Thoracic aorta (tissue), 2 donors: Measurements from ENCODE around the gene GADL1. TPM values are rescaled to one million over a fixed set of nuclear protein-coding genes. Genes with fewer than 3 reads are reported as not detected.
A peak's percentile ranks its signal among the peaks of the same experiment; 100 is the strongest.

Experiments used
- ATAC-seq: fragments of 150-250 bp; one replicate; pipeline ENCODE4 v1.8.0; 2017; ENCODE audit warnings: low read depth; ENCODE audit not compliant: insufficient number of reproducible peaks, low FRiP score
- DNase-seq: peaks from one replicate; pipeline ENCODE4 v3.0.0-alpha.2; 2020; ENCODE audit warnings: low spot score
- H3K27ac ChIP-seq, 2 donors: fragments of 200-600 bp; sonication (generic); 1 replicate in 1 of 2; 2 replicates in 1 of 2; pipeline ENCODE4 v1.5.1; 2016; ENCODE audit warnings: mild to moderate bottlenecking in 2 of 2, moderate library complexity in 2 of 2
- H3K27me3 ChIP-seq: fragments of 200-600 bp; sonication (generic); replicated peaks from 2 replicates; pipeline ENCODE4 v1.6.0; 2016; ENCODE audit warnings: mild to moderate bottlenecking; ENCODE audit not compliant: insufficient read depth
- H3K36me3 ChIP-seq: fragments of 200-600 bp; sonication (generic); one replicate; pipeline ENCODE4 v1.5.1; 2016
- H3K4me1 ChIP-seq, 2 donors: fragments of 200-600 bp; sonication (generic); 1 replicate in 1 of 2; 2 replicates in 1 of 2; pipeline versions ENCODE4 v1.5.1 to v1.6.0; 2016; ENCODE audit warnings: low read depth in 2 of 2, mild to moderate bottlenecking in 1 of 2; ENCODE audit not compliant: control insufficient read depth in 1 of 2
- H3K4me3 ChIP-seq: fragments of 200-600 bp; sonication (generic); 2 replicates; pipeline ENCODE4 v1.5.1; 2016; ENCODE audit warnings: mild to moderate bottlenecking
- H3K9me3 ChIP-seq: fragments of 200-600 bp; sonication (generic); 2 replicates; pipeline ENCODE4 v1.5.1; 2016
- total RNA-seq, 2 donors: library from RNA; depleted of rRNA; stranded (reverse); fragments of >200 nt; gene quantifications; one replicate each; pipeline versions ENCODE4 v1.1.0 to v1.2.3, GENCODE V29; 2016
- TF ChIP-seq, protein P1 (sequence below): fragments of 200-600 bp; sonication (generic); IDR thresholded peaks from one replicate; pipeline ENCODE4 v1.5.1; 2019; ENCODE audit warnings: antibody characterized with exemption

Gene GADL1
- total RNA-seq, 2 donors from 2014 or later, result 0.27 to 1.1 TPM

DNA sequence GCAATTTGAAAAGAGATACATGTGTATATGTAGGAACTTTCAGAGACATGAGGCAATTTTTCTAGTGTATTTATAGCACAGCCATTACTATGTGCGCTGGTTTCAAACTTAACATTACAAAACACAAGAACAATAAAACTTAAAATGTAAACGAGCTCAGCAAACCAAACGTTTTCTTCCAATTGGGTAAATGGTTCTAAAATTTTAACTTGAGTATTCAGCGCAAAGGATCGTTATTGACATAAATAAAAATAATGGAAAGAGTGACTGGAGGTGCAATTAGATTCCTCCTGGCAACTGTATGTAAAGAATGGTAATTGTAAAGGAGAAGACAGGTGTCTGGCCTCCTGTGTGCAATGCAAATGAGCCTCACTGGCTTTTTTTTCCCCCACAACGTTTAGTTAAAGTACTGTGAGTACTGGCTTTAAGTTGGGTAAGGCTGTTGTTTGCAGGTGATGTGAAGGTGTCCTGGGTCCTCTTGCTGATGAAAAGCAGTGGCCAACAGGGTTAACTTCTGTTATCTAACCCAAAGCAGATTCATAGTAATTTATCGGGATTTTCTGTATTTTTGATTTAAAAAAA, 14.1 kb upstream of the GADL1 start:
- TF ChIP-seq, protein P1, sequence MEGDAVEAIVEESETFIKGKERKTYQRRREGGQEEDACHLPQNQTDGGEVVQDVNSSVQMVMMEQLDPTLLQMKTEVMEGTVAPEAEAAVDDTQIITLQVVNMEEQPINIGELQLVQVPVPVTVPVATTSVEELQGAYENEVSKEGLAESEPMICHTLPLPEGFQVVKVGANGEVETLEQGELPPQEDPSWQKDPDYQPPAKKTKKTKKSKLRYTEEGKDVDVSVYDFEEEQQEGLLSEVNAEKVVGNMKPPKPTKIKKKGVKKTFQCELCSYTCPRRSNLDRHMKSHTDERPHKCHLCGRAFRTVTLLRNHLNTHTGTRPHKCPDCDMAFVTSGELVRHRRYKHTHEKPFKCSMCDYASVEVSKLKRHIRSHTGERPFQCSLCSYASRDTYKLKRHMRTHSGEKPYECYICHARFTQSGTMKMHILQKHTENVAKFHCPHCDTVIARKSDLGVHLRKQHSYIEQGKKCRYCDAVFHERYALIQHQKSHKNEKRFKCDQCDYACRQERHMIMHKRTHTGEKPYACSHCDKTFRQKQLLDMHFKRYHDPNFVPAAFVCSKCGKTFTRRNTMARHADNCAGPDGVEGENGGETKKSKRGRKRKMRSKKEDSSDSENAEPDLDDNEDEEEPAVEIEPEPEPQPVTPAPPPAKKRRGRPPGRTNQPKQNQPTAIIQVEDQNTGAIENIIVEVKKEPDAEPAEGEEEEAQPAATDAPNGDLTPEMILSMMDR, result no peak

DNA sequence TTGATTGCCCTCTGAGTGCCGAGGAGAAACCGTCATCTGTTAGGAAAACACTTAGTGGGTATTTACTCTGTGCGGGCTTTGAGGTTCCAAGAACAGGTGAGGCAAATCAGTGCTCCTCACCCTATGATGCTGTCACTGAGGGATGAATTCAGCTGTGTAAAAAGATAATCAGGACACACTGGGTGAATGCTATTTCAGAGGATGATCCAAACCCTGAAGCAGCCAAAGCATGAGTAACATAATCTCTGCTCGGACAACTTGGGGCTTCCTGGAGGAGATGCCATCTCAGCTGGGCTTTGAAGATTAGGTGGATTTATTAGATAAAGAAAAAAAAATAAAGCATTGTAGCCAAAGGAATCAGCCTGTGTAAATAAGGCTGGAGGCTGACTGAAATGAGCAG, 10.5 kb upstream of the GADL1 start:
- no peak overlapping the region for H3K27ac ChIP-seq
- DNase-seq (no peak), ATAC-seq (no peak)
- no peak overlapping the region for H3K4me3 ChIP-seq
- no peaks in the 10 kb centered on the region for H3K9me3 ChIP-seq
- no peaks in the 10 kb centered on the region for H3K36me3 ChIP-seq
- TF ChIP-seq, protein P1, result no peak
- H3K4me1 ChIP-seq, result peaks cover 0 to 9% of the 10 kb centered on the region in 2 donors
- no peaks in the 10 kb centered on the region for H3K27me3 ChIP-seq

More for the DNA sequence above, 14.1 kb upstream of the GADL1 start:
- no peak for DNase-seq
- Histone ChIP-seq H3K27me3 (no peaks in the 10 kb centered on the region), H3K27ac (no peak overlapping the region), H3K4me3 (no peak overlapping the region), H3K9me3 (no peaks in the 10 kb centered on the region), H3K4me1 (peaks cover 0 to 9% of the 10 kb centered on the region in 2 donors), H3K36me3 (no peaks in the 10 kb centered on the region)
- ATAC-seq, result no peak

DNA sequence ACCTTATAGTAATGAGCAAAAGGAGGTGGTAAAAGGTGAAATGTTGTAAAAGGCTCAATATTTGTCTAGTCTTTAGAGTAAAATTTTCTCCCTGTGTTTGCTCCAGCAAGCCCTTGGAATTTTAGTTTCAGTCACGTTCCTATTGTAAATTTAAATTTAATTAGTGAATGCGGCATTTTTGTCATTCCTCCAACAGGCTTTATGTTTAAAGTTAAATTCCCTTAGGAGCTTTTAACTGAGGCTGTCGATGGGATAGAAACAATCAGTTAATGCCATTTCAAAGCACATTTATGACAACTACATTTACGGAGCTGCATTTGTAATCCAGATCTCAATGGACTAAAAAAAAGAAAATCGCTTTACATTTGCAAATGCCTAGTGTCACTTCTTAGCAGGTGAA, 868 bp upstream of the GADL1 start:
- Histone ChIP-seq H3K4me3 (peak overlapping the region; percentile 84), H3K4me1 (peaks cover 0 to 7% of the 10 kb centered on the region in 2 donors), H3K9me3 (no peaks in the 10 kb centered on the region), H3K36me3 (no peaks in the 10 kb centered on the region), H3K27ac (no peak overlapping the region), H3K27me3 (no peaks in the 10 kb centered on the region)
- no peak for DNase-seq
- no peak for ATAC-seq
- TF ChIP-seq, protein P1, result no peak

DNA sequence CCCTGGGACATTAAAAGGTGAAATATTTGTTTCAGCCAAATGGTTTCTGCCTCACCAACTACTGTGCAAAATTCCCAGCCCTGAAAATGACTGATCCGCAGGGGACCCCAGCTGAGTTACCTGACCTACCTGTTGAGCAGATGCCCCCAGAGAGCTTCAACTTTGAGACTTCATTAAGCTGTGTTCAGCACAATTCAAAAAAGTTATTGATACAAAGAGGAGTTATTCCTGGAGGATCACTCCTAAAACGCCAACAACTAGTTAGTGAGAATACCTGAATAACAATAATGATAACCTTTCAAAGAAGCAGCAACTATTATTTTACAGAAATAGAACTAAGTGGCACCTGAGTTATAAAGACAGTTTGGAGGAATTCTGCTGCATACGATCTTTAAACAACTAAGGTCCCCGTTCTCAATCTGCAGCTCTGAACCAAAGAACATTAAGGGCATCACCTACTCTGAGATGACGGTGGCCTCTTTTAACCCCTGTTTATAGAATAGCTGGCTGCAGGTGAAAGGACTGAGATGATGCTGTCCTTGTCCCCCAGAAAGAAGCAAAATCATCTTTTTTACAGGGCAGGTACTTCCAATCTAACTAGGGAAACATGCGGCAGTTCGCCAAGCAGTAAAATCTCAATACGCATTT, 659 bp downstream of the GADL1 start:
- Histone ChIP-seq H3K27me3 (no peaks in the 10 kb centered on the region), H3K36me3 (no peaks in the 10 kb centered on the region), H3K4me1 (peaks cover 0 to 7% of the 10 kb centered on the region in 2 donors), H3K9me3 (no peaks in the 10 kb centered on the region), H3K4me3 (peak overlapping the region; percentile 84), H3K27ac (no peak overlapping the region)
- DNase-seq (no peak), ATAC-seq (no peak)
- TF ChIP-seq, protein P1, result no peak

DNA sequence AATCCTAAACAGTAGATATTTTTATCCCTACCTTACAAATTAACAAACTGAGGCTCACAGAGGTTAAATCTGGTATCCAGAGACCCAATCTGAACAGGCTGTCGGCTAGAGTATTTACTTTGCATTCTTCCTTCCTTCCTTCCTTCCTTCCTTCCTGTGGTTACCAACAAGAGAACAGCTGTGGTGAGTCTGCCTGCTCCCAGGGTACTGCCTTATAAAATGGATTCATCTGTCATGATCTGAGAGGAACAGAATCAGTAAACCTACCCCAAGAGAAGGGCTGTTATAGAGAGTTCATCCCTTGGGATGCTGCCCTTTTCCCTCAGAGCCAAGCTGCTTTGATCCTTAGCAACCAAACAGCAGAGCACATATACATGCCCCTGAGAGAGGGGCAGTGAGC, 3.6 kb downstream of the GADL1 start:
- Histone ChIP-seq H3K27me3 (no peaks in the 10 kb centered on the region), H3K4me3 (no peak overlapping the region), H3K4me1 (peaks cover 0 to 7% of the 10 kb centered on the region in 2 donors), H3K36me3 (no peaks in the 10 kb centered on the region), H3K27ac (no peak overlapping the region), H3K9me3 (no peaks in the 10 kb centered on the region)
- DNase-seq (no peak), ATAC-seq (no peak)
- TF ChIP-seq, protein P1, result no peak
